ENCODE results near the gene MYBPC2.

DNA sequence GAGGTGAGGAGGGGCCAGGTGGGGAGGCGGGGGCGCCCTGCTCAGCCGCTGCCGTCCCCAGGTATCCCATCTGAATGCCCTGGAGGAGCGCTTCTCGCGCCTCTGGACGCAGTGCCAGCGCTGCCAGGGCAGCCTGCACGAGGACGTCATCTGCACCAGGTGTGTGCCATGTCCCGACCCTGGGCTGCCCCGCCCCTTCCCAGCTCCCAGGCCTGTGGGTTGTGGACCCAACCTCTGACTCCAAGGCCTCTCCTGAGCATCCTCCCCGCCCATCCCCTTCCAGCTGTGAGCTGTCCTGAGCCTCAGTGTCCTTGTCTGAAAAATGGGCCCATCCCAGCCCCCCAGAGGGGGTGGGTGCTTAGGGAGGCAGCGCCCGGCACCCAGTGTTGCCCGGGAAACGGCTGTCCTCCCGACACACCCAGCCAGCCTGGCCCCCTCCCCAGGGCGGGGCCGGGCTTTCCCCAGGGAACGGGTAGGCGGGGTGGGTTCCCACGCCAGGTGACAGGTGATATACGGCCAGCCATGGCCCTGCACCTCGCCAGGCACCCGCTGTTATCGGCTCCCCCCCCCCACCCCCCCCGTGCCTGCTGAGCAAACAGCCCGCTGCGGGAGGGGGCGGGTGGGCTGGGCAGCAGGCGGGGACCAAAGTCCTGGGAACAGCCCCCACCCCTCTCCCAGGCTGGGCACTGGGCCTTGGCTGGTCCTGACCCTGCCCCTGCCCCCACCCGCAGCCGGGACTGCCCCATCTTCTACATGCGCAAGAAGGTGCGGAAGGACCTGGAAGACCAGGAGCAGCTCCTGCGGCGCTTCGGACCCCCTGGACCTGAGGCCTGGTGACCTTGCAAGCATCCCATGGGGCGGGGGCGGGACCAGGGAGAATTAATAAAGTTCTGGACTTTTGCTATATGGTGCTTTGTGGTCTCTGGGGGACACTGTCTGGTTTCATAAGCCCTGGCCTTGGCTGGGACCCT, 15.3 kb upstream of the MYBPC2 start:
- no peak for TF ChIP-seq CTCF (IDR thresholded peaks at IDR 0.05)
- no peak for TF ChIP-seq EZH2 (IDR thresholded peaks at IDR 0.05; ENCODE audit: borderline replicate concordance, insufficient read depth, low read depth, low read length, poor library complexity, severe bottlenecking)

Measured in B cell (primary cell).